B cell (primary cell): ENCODE results near the gene CDKN2D. TPM values are rescaled to one million over a fixed set of nuclear protein-coding genes. Genes with fewer than 3 reads are reported as not detected.

Source experiments
- ATAC-seq: fragments of 200-7000 bp; cut with Tn5 transposase; one replicate; pipeline ENCODE4 v1.10.0; 2021; ENCODE audit warnings: low read depth, mild to moderate bottlenecking, moderate number of reproducible peaks, moderate library complexity
- CTCF ChIA-PET: fragments of 350-600 bp; sonication (Branson Sonifier 250); formaldehyde crosslinking; loops from one replicate; lab custom pipeline; 2021; ENCODE audit warnings: antibody characterized with exemption, inconsistent platforms; lab: Charles Lee
- POLR2A ChIA-PET: fragments of 350-600 bp; sonication (Branson Sonifier 250); formaldehyde crosslinking; loops from one replicate; lab custom pipeline; 2021; ENCODE audit warnings: antibody characterized with exemption; lab: Charles Lee
- DNase-seq: peaks from one replicate; pipeline ENCODE4 v3.0.0; 2013
- H2AFZ ChIP-seq: 2 replicates; pipeline ENCODE4 v1.6.1; 2012; ENCODE audit warnings: mild to moderate bottlenecking, low read depth, low read length; ENCODE audit not compliant: insufficient read depth, poor library complexity, severe bottlenecking
- H3K27ac ChIP-seq, 2 donors: 1 replicate in 1 of 2; 2 replicates in 1 of 2; pipeline ENCODE4 v1.5.1; 2012 to 2013; ENCODE audit warnings: low read length in 2 of 2, mild to moderate bottlenecking in 2 of 2, moderate library complexity in 1 of 2
- H3K27me3 ChIP-seq, 4 experiments: fragments of 200-600 bp in 1 of 4; sonication (generic) in 1 of 4; replicated peaks in 1 of 4; 1 replicate in 2 of 4; 2 replicates in 2 of 4; pipeline versions ENCODE4 v1.6.1 to v1.7.0; 2013 to 2016; ENCODE audit warnings: low read length in 3 of 4, mild to moderate bottlenecking in 2 of 4, mixed read lengths in 1 of 4, moderate library complexity in 1 of 4; ENCODE audit not compliant: insufficient read depth in 4 of 4, control insufficient read depth in 3 of 4; ENCODE audit errors: control extremely low read depth in 1 of 4
- H3K36me3 ChIP-seq, 2 experiments: replicated peaks in 1 of 2; 1 replicate in 1 of 2; 2 replicates in 1 of 2; pipeline versions ENCODE4 v1.6.1 to v1.7.1; 2013; ENCODE audit warnings: low read length in 1 of 2; ENCODE audit not compliant: insufficient read depth in 2 of 2, control insufficient read depth in 1 of 2; ENCODE audit errors: control extremely low read depth in 1 of 2, extremely low read depth in 1 of 2
- H3K4me1 ChIP-seq, 2 donors: fragments of 200-600 bp in 1 of 2; sonication (generic) in 1 of 2; 1 replicate in 1 of 2; 2 replicates in 1 of 2; pipeline versions ENCODE4 v1.5.1 to v1.6.1; 2013 to 2017; ENCODE audit warnings: low read length in 2 of 2; ENCODE audit not compliant: control insufficient read depth in 2 of 2, insufficient read depth in 2 of 2
- H3K4me2 ChIP-seq: replicated peaks from 2 replicates; pipeline ENCODE3; 2012; ENCODE audit warnings: mild to moderate bottlenecking, low read depth, low read length; ENCODE audit not compliant: poor library complexity, severe bottlenecking
- H3K4me3 ChIP-seq, 5 experiments: fragments of 200-600 bp in 1 of 5; sonication (generic) in 1 of 5; 1 replicate in 3 of 5; 2 replicates in 2 of 5; pipeline versions ENCODE4 v1.5.1 to v1.7.0; 2011 to 2016; ENCODE audit warnings: low read length in 4 of 5, mild to moderate bottlenecking in 4 of 5, low read depth in 2 of 5, control low read depth in 1 of 5, moderate library complexity in 1 of 5; ENCODE audit not compliant: insufficient read depth in 1 of 5; ENCODE audit errors: control extremely low read depth in 1 of 5, extremely low read depth in 1 of 5
- H3K79me2 ChIP-seq: fragments of 200-600 bp; sonication (generic); one replicate; pipeline ENCODE4 v1.6.0; 2016; ENCODE audit warnings: low read length; ENCODE audit not compliant: control insufficient read depth, insufficient read depth
- H3K9ac ChIP-seq: fragments of 200-600 bp; sonication (generic); 2 replicates; pipeline ENCODE4 v1.6.1; 2017; ENCODE audit warnings: mild to moderate bottlenecking, low read length, moderate library complexity
- H3K9me3 ChIP-seq, 3 donors: one replicate each; pipeline versions ENCODE4 v1.6.1 to v1.7.1; 2013; ENCODE audit warnings: low read length in 2 of 3; ENCODE audit not compliant: control insufficient read depth in 2 of 3, insufficient read depth in 1 of 3; ENCODE audit errors: control extremely low read depth in 1 of 3
- H4K20me1 ChIP-seq: 2 replicates; pipeline ENCODE4 v1.6.0; 2012; ENCODE audit warnings: mild to moderate bottlenecking, low read length; ENCODE audit not compliant: insufficient read depth, control insufficient read depth, poor library complexity, severe bottlenecking
- H3K27ac Mint-ChIP-seq: one replicate; pipeline ENCODE4 v1.8.0; 2021; ENCODE audit warnings: mixed read lengths
- H3K27me3 Mint-ChIP-seq: one replicate; pipeline ENCODE4 v1.8.0; 2021; ENCODE audit warnings: mixed read lengths
- H3K4me1 Mint-ChIP-seq: one replicate; pipeline ENCODE4 v1.8.0; 2021; ENCODE audit warnings: mixed read lengths
- H3K4me3 Mint-ChIP-seq: one replicate; pipeline ENCODE4 v1.8.0; 2021; ENCODE audit warnings: mixed read lengths
- H3K9me3 Mint-ChIP-seq: one replicate; pipeline ENCODE4 v1.8.0; 2022; ENCODE audit warnings: mixed read lengths; ENCODE audit not compliant: insufficient read depth
- EZH2 ChIP-seq: IDR thresholded peaks from 2 replicates; pipeline ENCODE4 v1.6.1; 2012; ENCODE audit warnings: borderline replicate concordance, low read depth, mild to moderate bottlenecking, moderate library complexity, low read length; ENCODE audit not compliant: insufficient read depth, poor library complexity, severe bottlenecking
- WGBS: methylation state at CpG from one replicate; pipeline ENCODE4 v1.1.5; 2013; ENCODE audit warnings: missing lambda C conversion rate; ENCODE audit not compliant: insufficient coverage; 5-methylcytosine and 5-hydroxymethylcytosine counted together
- intact Hi-C: fragments of 100-400 bp; cut with micrococcal nuclease; formaldehyde crosslinking; loops from one replicate; pipeline ENCODE4 v1.10.0; 2022
- polyA plus RNA-seq: library from polyadenylated mRNA; depleted of rRNA; stranded (reverse); fragments of >200 nt; gene quantifications from 2 replicates; pipeline ENCODE4 v1.2.3, GENCODE V29; 2012
- small RNA-seq: library from RNA; depleted of rRNA; stranded (forward); fragments of <200 nt; gene quantifications from one replicate; pipeline ENCODE3, GENCODE V24; 2012; ENCODE audit warnings: low replicate concordance, low read depth; ENCODE audit not compliant: insufficient read length
- total RNA-seq, 2 donors: library from RNA; stranded (reverse); fragments of 120-200 nt in 1 of 2; gene quantifications; 1 replicate in 1 of 2; 2 replicates in 1 of 2; pipeline versions ENCODE4 v1.2.3 to v1.2.4, GENCODE V29; 2013 to 2022
- TF ChIP-seq, protein P1 (sequence below): fragments of 200-600 bp; IDR thresholded peaks from one replicate; pipeline ENCODE4 v1.8.0; 2022; ENCODE audit warnings: antibody characterized with exemption, mild to moderate bottlenecking

Gene CDKN2D
- total and polyA plus RNA-seq, 2 donors (not counting 1 experiment from before 2014, with no cell fraction given) = 38.4 to 122 TPM

DNA sequence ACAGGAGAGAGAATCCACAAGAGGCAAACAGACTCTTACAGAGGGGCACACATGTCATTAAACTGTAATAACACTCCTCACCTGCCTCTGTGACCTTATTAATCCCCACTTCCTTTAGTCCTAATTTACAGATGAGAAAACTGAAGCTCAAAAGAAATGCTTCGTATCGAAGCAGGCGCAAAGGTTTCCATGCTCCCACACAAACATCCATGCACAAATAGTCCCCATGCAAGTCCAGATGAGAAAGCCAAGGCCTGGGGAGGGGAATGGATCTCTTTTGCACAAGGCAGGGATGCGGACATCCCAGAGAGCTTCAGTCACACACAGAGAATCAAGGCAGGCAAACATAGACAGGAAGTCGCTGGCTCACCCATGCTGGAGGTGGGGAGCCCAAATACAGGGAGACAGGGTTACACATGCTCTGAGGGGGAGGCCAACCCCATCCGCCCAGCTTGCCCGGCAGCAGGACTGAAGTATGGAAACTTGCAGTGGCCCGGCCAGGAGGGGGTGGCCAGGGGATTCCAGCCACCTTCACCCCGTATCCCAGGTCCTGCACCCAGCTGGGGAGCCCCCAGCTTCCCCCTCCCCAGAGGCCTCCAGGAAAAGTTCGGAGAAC, 52.0 kb downstream of the CDKN2D start:
- CTCF ChIA-PET = interaction anchor here (0.7 to 1.5 kb wide), 3 partner anchors 8 to 17 kb away, joined by 3 to 5 read pairs (median 4); no protein-coding TSS in a partner anchor
- Histone ChIP-seq H3K4me2 (peak overlapping the region; percentile 55), H3K27ac (no peak overlapping the region), H3K36me3 (no peaks in the 10 kb centered on the region), H3K4me1 (peaks cover 34 to 39% of the 10 kb centered on the region in 2 donors), H3K79me2 (no peaks in the 10 kb centered on the region), H3K27me3 (peaks cover 2 to 87% (median 45%) of the 10 kb centered on the region in 4 experiments), H3K4me3 (peak overlapping the region in 1 of 5 experiments; percentile 14), H2AFZ (no peak overlapping the region), H3K9me3 (peaks cover 0 to 13% (median 0%) of the 10 kb centered on the region in 3 donors), H3K9ac (no peak overlapping the region), H4K20me1 (no peaks in the 10 kb centered on the region)
- no peak for TF ChIP-seq EZH2
- TF ChIP-seq, protein P1, sequence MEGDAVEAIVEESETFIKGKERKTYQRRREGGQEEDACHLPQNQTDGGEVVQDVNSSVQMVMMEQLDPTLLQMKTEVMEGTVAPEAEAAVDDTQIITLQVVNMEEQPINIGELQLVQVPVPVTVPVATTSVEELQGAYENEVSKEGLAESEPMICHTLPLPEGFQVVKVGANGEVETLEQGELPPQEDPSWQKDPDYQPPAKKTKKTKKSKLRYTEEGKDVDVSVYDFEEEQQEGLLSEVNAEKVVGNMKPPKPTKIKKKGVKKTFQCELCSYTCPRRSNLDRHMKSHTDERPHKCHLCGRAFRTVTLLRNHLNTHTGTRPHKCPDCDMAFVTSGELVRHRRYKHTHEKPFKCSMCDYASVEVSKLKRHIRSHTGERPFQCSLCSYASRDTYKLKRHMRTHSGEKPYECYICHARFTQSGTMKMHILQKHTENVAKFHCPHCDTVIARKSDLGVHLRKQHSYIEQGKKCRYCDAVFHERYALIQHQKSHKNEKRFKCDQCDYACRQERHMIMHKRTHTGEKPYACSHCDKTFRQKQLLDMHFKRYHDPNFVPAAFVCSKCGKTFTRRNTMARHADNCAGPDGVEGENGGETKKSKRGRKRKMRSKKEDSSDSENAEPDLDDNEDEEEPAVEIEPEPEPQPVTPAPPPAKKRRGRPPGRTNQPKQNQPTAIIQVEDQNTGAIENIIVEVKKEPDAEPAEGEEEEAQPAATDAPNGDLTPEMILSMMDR = no peak
- Mint-ChIP-seq H3K9me3 (no peaks in the 10 kb centered on the region), H3K27me3 (peaks cover 53% of the 10 kb centered on the region), H3K27ac (peak overlapping the region; percentile 5), H3K4me1 (peaks cover 36% of the 10 kb centered on the region), H3K4me3 (peak overlapping the region; percentile 47)
- ATAC-seq = no peak
- POLR2A ChIA-PET = interaction anchor here (0.7 kb wide), 1 partner anchor 127 kb away, joined by 14 read pairs; no protein-coding TSS in a partner anchor
- WGBS = 53% methylated on average over 7 of the region's 10 CpGs
- DNase-seq = no peak
- intact Hi-C loops = no loop called here

Small RNA genes within 50 kb of the gene (small RNA-seq; reads per million reads assigned to genes)
- gene MIR1238 (not detected), gene RNU7-140P (not detected)

Other genes with a start within 250 kb of the CDKN2D start
- gene RAVER1, start 235.4 kb downstream of the CDKN2D start, total RNA-seq = 54.6 and 62.7 TPM in 2 replicates
- gene RAVER1, start 235.4 kb downstream of the CDKN2D start, polyA plus RNA-seq = 21.0 and 27.3 TPM in 2 replicates
- gene ICAM3, start 229.4 kb downstream of the CDKN2D start, total RNA-seq = 110 and 119 TPM in 2 replicates
- 154 and 223 TPM in 2 replicates for gene ICAM3, start 229.4 kb downstream of the CDKN2D start, polyA plus RNA-seq
- gene TYK2, start 188.4 kb downstream of the CDKN2D start, total RNA-seq = 337 and 347 TPM in 2 replicates
- gene TYK2, start 188.4 kb downstream of the CDKN2D start, polyA plus RNA-seq = 293 and 343 TPM in 2 replicates
- gene CDC37, start 165.4 kb downstream of the CDKN2D start, total RNA-seq = 178 and 193 TPM in 2 replicates
- gene CDC37, start 165.4 kb downstream of the CDKN2D start, polyA plus RNA-seq = 408 and 599 TPM in 2 replicates
- 10.8 and 10.9 TPM in 2 replicates for gene PDE4A, start 148.4 kb downstream of the CDKN2D start, total RNA-seq
- 0.95 and 1.5 TPM in 2 replicates for gene PDE4A, start 148.4 kb downstream of the CDKN2D start, polyA plus RNA-seq
- 27.0 TPM in 2 replicates for gene KEAP1, start 65.6 kb downstream of the CDKN2D start, total RNA-seq
- gene KEAP1, start 65.6 kb downstream of the CDKN2D start, polyA plus RNA-seq = 9.3 and 17.7 TPM in 2 replicates
- 0.17 and 0.67 TPM in 2 replicates for gene S1PR5, start 51.5 kb downstream of the CDKN2D start, total RNA-seq
- 0.27 and 0.55 TPM in 2 replicates for gene S1PR5, start 51.5 kb downstream of the CDKN2D start, polyA plus RNA-seq
- gene ATG4D, start 25.1 kb downstream of the CDKN2D start, total RNA-seq = 58.8 and 59.2 TPM in 2 replicates
- gene ATG4D, start 25.1 kb downstream of the CDKN2D start, polyA plus RNA-seq = 75.5 and 82.7 TPM in 2 replicates
- gene KRI1, start 3.0 kb downstream of the CDKN2D start, total RNA-seq = 62.8 and 67.9 TPM in 2 replicates
- gene KRI1, start 3.0 kb downstream of the CDKN2D start, polyA plus RNA-seq = 46.7 and 55.1 TPM in 2 replicates
- gene AP1M2, start 18.3 kb upstream of the CDKN2D start, total RNA-seq = not detected in 2 replicates
- gene AP1M2, start 18.3 kb upstream of the CDKN2D start, polyA plus RNA-seq = not detected in 2 replicates
- gene SLC44A2, start 56.6 kb upstream of the CDKN2D start, total RNA-seq = 369 and 409 TPM in 2 replicates
- 227 and 245 TPM in 2 replicates for gene SLC44A2, start 56.6 kb upstream of the CDKN2D start, polyA plus RNA-seq
- gene ILF3, start 85.4 kb upstream of the CDKN2D start, total RNA-seq = 359 and 378 TPM in 2 replicates
- 189 and 346 TPM in 2 replicates for gene ILF3, start 85.4 kb upstream of the CDKN2D start, polyA plus RNA-seq
- gene QTRT1, start 132.5 kb upstream of the CDKN2D start, total RNA-seq = 45.4 and 50.5 TPM in 2 replicates
- 118 and 120 TPM in 2 replicates for gene QTRT1, start 132.5 kb upstream of the CDKN2D start, polyA plus RNA-seq
- 353 and 393 TPM in 2 replicates for gene DNM2, start 149.1 kb upstream of the CDKN2D start, total RNA-seq
- gene DNM2, start 149.1 kb upstream of the CDKN2D start, polyA plus RNA-seq = 163 and 183 TPM in 2 replicates